Measurements from ENCODE around the gene SEPTIN11.

Gene SEPTIN11

DNA sequence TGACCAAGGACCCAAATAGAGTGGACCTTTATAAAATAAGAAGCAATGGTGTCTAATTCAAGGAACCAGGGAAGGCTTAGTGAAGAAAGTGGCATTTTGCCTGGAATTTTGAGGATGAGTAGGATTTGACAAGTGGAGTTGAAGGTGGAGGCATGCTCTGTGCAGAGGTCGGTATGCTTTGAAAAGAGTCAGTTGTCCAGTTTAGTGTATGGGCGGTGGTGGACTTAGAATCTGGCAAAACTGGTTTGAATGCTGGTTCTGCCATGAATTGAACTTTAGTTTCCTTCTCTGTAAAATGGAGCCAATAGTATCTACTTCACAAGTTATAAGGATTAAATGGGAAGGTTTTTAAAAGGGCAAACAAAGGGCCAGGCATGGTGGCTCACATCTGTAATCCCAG lies 29.7 kb downstream of the SEPTIN11 start:
- no peak for DNase-seq (ENCODE audit: low read depth in 2 of 2)

DNA sequence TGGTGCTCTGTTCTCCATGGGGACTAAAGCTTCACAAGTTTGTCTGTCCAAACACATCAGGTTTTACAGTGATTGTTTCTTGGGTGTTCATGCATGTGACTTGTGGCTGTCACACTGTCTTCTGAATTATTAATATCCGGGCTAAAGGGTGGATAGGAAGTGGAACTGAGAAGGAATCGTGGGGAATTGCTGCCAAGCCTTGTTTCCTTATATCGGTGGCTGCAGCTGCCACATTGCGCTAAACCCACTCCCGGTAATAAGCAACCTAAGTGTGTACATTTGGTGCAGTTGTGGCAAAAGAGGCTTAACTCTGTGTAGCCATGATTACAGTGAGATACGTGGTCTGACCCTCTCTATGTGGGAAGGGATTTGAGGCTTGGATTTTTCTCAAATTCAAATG lies 30.7 kb downstream of the SEPTIN11 start:
- no peak for DNase-seq (ENCODE audit: low read depth in 2 of 2)

DNA sequence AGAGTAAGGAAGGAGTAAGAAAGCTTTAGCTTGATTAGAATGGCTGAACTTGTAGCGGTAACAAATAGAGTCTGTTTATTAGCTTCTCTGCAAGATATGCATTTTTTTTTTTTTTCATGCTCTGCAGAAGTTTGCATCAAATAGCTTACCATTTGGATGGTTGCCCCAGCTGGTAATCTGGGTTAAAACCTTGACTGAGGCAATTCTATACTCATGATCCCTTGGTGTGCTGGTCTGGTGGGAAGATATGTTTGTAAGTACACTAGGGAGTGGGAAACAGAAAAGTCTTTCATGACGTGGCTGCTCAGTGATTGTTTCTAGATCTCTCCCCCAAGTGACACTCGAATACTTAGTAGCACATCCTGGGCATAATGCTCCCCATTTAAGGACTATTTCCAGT lies 32.1 kb downstream of the SEPTIN11 start:
- DNase-seq (ENCODE audit: low read depth in 2 of 2): no peak

DNA sequence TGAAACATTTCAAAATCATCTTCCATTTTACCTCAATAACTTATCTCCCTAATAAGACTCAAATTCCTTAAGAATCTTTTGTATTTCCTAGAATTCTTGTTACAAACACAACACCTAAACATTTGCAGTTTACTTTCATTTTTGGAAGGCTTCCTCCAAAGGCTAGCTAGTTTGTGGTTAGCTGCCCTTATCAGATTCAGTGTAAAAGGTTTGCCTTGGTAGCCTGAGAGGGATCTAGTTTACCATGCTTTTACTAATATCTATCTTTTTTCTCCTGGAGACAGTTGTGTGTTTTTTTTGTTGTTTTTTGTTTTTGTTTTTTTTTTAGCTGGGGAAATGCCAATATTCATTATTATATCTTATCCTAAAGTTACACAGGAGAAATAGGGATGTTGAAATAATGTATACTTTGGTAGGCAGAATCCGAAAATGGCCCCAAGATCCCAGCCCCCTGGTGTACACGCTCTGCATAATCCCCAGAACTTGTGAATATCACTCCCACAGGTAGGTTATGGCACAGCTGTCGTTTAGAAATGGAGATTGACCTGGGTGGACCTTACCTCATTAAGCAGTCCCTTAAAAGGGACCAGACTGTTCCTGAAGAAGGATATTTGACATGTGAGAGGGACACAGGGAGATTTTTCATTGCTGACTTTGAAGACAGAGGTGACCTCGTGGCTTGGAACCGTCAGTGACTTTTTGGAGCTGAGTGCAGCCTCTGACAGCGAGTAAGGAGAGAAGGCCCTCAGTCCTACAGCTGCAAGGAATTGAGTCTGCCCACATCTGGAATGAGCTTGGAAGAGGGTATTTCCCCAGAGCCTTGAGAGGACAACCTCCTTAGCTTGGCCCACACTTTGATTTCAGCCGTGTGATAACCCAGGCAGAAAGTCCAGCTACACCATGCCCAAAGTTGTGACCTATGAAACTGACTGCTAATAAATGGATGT lies 33.4 kb downstream of the SEPTIN11 start:
- DNase-seq (ENCODE audit: low read depth in 2 of 2): no peak

DNA sequence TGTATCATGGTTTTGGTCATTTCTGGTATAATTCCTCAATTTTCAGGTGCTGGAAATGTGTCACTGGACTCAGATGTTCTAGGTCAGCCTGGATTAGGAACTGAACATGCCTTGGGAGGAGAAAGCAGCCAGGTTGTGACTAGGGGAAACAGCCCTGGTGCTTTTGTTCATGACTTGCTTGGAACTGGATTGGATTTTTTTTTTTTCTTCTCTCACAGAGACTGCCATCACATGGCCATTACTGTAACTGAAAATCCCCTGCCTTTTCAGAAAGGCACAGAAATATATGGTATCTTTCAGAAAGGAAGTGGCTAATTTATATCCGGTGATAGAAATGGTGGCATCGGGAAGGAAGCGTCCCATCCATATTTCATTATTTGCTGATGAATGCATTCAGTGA lies 34.6 kb downstream of the SEPTIN11 start:
- no peak for DNase-seq (ENCODE audit: low read depth in 2 of 2)

DNA sequence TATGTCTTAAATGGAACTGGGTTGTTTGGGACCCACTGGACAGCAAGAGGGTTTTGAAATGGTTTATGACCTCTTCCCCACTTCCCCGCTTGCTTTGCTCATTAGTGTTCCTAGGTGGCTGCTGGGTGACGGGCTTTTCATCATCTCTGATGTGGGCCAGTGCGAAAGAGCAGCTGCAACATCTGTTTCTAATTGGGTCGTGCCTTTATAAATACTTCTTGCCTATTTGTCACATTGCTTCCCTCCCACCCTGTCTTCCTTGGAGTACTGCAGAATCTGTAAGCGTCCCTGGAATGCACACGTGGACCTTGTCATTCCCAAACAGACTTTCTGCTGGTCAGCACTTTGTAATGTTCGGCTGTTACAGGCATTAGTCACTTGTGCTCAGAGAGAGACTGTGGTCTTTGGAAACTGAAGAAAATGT lies 35.2 kb downstream of the SEPTIN11 start:
- DNase-seq (ENCODE audit: low read depth in 2 of 2): no peak

DNA sequence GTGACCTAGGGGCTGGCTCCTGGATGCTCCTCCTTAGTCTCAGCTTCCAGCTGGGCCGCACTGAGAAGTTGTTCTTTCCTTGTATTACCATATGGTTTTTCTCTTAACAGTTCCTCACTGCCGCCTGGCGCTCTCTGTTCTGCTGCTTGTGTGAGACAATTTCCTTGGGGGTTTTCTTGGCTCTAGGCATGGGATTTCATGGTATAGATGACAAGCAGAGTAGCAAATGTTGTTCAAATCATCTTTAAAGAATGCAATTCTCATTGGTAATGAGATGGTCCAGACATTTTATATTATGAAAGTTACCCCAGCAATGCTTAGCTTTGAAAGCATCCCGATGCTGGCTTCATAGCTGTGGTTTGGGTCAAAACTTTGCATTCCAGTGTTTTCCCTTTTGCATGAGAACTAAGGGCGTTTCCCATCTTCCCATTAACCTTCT lies 37.6 kb downstream of the SEPTIN11 start:
- DNase-seq (ENCODE audit: low read depth in 2 of 2): no peak

DNA sequence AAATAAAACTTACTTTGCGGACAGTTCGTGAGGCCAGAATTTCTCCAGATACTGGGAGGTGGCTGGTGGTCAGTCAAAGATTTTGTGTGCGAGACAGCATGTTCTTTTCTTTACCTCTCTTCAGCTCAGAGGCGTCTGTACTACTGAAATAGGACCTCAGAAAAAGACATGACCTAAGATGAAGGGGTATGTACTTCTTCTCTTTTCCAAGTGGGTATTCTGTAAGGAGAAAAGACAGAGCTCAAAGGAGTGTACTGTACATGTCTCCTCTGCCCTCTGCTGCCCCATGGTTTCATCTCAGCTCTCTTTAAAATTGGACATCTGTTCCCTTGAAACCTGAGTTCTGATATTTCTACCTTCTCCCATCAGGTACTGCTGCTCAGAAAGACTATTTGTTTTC lies 38.1 kb downstream of the SEPTIN11 start:
- no peak for DNase-seq (ENCODE audit: low read depth in 2 of 2)

DNA sequence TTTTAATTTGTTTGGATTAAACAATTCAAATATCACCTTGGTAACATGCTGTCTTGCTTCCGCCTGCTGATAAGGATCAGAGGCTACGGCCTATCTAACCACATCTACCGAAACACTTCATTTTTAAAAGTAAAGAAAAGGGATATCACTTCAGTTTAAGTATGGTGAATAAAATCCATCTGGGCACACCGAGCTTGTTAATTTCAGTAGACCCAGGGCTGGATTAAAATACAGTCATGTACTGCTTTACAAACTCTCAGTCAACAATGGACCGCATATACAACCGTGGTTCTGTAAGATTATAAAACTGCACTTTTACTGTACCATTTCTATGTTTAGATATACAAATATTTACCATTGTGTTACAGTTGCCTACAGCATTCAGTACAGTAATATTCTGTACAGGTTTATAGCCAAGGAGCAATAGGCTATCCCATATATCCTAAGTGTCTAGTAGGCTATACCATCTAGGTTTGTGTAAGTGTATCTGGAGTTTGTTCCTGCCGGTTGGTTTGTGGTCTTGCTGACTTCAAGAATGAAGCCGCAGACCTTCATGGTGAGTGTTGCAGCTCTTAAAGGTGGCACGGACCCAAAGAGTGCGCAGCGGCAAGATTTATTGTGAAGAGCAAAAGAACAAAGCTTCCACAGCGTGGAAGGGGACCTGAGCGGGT lies 40.0 kb downstream of the SEPTIN11 start:
- peak; percentile 21 to 23 for DNase-seq (ENCODE audit: low read depth in 2 of 2)

DNA sequence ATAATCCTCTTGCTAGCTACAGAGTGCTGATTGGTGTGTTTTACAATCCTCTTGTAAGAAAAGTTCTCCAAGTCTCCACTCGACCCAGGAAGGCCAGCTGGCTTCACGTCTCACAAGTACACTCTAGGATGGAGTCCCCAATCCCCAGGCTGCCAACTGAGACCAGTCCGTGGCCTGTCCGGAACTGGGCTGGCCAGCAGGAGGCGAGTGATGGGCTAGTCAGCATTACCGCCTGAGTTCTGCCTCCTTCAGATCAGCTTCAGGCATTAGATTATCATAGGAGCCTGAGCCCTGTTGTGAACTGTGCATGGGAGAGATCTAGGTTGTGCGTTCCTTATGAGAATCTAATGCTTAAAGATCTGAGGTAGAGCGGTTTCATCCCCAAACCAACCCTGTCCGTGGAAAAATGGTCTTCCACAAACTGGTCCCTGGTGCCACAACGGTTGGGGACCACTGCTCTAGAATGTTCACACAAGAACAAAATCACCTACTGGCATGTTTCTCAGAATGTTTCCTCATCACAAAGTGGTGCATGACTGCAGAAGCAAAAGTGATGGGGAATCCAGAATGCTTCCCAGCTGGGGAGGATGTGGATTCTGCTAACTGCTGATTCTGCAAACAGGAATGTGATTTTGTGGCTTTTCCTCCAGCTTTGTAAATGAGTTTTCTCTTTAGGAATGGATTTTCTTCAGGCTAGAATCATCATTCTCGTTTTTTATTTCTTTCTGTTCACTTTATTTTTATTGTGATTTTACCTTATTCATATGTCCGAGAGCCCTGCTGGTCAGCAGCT lies 40.9 kb downstream of the SEPTIN11 start:
- no peak for DNase-seq (ENCODE audit: low read depth in 2 of 2)

DNA sequence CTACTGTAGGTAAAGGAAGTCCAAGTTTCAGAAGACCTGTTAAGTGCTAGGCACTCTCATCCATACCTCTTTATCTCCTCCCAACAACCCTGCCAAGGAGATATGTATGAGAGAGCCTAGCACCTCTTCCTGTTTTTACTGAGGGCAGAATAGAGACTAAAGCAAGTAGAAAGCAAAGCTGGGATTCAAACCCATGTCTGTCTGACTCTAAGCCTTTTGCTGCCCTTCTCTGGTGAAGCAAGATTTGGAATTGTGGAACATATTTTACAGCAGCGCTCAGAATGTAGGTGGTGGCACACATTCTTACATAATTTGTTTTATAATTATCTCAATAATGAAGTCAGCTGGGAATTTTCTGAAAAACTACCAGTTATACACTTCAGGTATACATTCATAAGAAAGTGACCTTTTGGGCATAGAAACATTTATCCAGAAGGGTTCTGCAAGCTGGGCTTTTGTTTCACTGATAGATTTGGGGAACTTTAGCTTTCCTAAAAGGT lies 41.7 kb downstream of the SEPTIN11 start:
- DNase-seq (ENCODE audit: low read depth in 2 of 2): no peak

DNA sequence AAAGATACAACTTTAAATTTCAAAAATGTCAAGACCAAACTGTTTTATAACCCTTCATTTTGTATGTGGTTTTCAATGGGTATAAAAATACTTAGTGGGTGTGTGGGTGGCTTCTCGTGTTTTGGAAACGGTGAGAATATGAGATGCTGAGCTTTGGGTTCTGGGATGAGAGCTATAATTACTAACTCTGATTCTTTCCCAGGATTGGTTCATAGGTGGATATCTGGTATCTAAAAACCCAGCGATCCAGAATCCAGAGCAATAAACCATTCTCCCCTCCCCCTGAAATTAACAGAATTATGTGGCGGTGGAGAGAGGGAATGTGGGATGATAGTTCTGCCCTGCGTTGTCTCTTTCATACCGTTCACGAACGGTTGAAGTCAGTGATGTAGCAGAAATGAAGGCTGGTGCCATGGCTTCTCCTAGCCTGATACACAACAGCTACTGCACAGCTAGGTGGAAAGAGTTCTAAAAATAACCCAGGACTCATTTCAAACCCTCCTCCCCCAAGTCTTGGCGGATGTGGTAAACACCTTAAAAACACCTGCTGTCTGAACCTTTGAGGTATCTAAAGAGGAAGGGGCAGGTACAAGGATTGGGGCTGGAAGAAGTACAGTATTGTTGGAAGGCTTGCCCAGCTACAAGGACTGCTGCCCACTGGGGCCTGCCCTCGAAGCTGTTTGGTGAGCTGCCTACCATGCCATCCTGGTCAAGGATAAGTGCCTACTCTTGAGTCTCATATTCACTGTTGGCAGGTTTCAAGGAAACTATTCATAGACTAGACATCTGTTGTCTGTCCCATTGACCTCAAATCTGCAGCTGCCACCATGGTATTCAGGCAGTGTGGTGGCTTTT lies 44.5 kb downstream of the SEPTIN11 start:
- no peak for DNase-seq (ENCODE audit: low read depth in 2 of 2)

DNA sequence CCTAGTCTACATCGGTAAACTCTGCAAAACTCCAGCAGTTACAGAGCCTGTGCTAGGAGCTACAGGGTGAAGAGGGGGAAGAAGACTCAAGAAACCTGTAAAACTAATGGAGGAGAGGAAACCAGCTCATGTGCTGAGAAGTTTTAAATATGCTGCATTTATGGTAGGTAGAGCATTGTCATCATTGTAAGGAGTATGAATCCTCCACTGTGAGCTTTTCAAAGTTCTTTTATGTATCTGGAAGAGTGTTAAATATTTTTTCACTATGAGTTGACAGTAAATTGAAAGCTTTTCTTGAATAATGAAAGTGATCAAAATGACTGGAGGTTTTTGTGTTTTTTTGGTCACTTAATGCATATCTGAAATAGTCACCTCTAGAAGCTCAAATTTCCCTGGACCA lies 46.2 kb downstream of the SEPTIN11 start:
- no peak for DNase-seq (ENCODE audit: low read depth in 2 of 2)

DNA sequence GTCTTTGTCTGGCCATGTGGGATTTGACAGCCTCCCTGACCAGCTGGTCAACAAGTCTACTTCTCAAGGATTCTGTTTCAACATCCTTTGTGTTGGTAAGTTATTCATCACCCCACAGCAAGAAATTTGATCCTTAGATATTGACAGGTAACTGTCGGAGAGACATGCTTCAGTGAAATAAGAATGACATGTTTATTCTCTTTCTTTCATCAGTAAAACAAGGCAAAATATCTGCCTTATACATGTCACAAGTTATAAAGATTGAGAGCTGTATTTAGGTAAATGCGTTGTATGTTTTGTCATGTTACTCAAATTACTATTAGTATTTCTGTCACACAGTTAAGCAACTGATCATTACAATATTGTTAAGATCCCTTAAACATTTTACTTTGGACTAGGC lies 46.9 kb downstream of the SEPTIN11 start:
- DNase-seq (ENCODE audit: low read depth in 2 of 2): no peak

DNA sequence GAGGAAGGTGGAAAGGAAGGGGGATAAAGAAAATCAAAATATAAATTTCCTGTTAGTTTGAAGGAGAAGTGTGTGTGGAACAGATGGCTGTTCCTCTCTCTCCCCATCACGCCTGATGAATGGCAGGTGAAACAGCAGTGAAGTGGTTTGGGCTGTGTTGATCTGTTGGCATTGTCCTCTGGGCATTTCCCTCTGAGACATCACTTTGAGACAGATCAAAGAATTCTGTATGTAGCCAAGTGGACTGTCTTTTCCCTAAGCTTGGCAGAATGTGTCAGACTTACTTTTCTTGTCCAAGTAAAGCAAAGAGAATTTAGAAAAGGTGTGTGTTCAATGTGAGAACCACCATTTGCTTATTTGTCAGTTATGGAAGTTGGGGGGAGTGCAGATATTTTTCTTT lies 47.5 kb downstream of the SEPTIN11 start:
- DNase-seq (ENCODE audit: low read depth in 2 of 2): no peak

DNA sequence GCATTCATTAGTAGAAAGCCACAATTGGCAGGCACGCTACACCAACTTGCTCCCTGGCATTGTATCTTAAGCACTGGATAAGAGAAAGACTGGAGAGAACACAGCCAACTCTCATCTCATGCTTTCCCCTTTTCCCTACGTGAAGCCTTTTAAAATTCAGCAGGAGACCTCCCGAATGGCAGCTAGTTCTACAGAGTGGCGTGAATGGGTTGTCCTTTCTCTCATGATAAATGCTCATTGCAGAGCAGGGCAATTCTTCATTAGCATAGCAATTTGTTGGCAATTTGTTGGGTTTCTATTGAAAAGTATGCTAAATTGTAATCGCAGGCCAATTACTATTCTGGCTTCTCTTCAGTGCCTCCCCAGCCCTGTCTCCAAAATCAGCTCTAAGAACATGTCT lies 48.0 kb downstream of the SEPTIN11 start:
- no peak for DNase-seq (ENCODE audit: low read depth in 2 of 2)

DNA sequence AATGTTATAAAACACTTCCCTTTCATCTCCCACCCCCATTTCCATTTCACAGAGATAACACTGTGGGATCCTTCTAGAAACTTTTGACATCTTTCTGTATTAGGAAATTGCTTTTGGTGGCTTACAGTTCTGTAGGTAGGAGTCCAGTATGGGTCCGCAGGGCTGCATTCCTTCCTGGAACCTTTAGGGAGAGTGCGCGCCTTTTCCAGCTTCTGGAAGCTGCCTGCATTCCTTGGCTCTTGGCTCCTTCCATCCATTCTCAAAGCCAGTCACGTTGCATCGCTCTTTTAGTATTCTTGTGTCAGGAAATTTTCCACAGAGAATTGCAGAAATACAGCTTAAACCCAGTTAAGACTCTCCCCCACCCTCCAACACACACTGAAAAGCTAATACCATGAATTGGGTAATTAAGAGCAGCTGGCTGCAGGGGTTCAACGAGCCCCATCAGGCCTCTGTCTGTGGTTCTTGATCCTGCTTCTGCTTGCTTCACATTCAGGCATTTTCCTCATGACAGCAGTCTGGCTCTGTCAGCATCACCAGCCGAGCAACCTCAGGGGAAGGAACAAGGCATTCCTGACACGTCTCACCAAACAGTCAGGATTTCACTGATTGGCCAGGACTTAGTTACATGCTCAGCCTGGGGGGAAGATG lies 48.8 kb downstream of the SEPTIN11 start:
- no peak for DNase-seq (ENCODE audit: low read depth in 2 of 2)
